ENCODE data around the gene CTBP2.

Gene CTBP2

GRCh38 chr10:125159932-125160855 lies at the start of gene CTBP2:
TSS of gene CTBP2 (minus strand) at chr10:125160563.
- DNase-seq (ENCODE audit: low read depth, low spot score) = peak; percentile 76

DNA sequence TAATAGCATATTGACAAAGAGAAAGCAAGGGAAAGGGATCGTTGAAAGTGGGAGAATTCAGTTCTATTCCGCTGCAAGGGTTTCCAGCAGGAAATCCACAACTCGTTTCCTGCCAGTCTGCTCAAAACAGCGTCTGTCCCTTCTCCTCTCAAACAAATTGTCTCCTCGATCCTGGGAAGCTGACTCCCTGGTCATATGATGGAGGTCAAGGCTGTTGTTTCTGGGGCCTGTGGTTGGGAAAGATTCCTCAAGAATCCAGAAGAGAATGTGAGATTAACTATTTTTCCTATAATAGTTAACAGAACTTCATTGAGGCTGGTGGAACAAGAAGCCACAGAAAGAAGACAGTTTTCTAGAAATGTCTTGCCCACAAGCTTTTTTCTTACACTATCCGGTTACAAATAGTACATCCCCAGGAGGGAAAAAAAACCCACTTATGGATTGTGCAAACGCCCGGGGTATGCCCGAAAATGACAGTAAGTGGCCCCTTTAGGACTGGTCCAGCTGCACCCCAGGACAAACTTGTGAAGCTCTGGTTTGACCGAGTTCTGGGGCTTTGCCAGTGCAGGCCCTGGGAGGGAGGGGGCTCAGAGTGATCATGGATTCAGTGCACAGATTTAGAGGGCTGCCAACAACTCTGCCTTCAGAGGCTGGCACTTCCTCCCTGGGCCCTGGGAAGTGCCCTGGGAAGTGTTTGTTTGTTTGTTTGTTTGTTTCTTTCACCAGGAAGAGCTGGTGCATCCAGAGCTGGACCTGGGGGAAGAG lies 49.4 kb upstream of the CTBP2 start:
- peak; percentile 41 for DNase-seq (ENCODE audit: low read depth, low spot score)

- no peak for DNase-seq (ENCODE audit: low read depth, low spot score)
These were observed 48.6 kb upstream of the CTBP2 start for GRCh38 chr10:125208854-125209565.

DNA sequence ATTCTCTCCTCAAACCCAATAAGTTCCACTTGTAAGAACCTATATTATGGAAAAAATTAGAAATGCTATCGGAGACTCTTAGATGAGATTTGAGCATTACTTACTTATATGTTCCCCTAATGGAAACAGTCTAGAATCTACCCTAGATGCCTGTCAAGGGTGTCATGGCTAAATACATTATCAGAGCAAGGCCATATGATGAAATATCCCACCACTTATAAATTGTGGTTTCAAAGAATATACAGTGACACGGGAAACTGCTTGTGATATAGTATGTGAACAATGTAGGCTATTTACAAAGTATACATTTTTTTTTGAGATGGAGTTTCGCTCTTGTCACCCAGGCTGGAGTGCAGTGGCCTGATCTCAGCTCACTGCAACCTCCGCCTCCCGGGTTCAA lies 46.3 kb upstream of the CTBP2 start:
- DNase-seq (ENCODE audit: low read depth, low spot score) = no peak

GRCh38 chr10:125205431-125205830 lies 45.1 kb upstream of the CTBP2 start:
- no peak for DNase-seq (ENCODE audit: low read depth, low spot score)

DNA sequence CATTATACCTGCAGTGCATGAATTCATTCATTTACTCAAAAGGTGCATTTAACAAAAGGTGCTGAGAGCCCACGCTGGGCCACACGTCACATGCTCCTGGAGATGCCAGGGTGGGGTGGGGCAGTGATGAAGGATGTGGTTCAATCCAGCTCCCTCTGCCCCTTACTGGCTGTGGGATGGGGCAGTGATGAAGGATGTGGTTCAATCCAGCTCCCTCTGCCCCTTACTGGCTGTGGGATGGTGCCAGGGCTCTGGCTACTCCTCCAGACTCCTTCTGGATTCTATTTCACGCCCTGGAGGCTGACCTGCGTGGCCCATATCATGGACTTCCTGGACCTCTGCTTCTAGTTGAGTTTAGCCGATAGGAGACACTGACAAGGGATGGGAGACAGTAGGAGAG lies 44.0 kb upstream of the CTBP2 start:
- DNase-seq (ENCODE audit: low read depth, low spot score) = no peak

GRCh38 chr10:125203186-125203800 lies 42.9 kb upstream of the CTBP2 start:
- DNase-seq (ENCODE audit: low read depth, low spot score) = no peak

- DNase-seq (ENCODE audit: low read depth, low spot score) = no peak
These were observed 41.6 kb upstream of the CTBP2 start for GRCh38 chr10:125201791-125202622.

DNA sequence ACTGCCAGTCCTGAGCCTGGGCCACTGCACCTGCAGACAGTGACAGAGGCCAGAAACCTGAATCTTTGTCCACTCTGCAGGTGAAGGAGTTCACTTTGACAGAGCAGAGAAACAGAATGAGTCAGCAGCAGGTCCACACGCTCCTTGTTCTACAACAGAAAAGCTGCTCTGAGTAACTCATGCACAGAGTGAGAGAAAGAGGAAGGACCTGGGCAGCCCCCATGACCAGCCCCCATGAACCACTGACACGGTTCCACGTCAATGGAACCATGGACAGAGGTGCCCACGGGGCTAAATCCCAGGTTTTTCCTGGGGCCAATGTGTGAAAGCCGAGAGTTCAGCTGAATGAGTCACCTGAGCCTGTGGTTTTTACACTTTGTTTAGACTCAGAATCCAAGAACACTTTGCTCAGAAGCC lies 40.8 kb upstream of the CTBP2 start:
- DNase-seq (ENCODE audit: low read depth, low spot score) = peak; percentile 85

GRCh38 chr10:125200396-125200795 lies 40.0 kb upstream of the CTBP2 start:
- no peak for DNase-seq (ENCODE audit: low read depth, low spot score)

DNA sequence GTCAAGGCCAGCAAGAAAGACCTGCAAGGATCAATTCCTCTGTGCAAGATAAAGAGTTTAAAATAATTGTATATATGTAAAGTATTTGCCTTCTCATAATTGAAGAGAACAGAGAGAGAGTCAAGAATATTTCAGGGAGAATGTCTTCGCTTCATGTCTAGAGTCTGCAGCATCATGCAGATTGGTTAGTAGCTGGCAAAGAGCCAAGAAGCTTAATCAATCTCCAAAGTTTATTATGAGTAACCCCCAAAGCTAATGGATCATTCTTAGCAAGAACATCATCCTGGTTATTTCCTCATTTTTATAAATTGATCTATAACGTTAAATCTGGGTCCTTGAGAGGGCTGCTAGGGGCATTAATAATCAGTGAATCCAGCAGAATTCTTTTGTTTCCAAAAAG lies 38.9 kb upstream of the CTBP2 start:
- no peak for DNase-seq (ENCODE audit: low read depth, low spot score)

DNA sequence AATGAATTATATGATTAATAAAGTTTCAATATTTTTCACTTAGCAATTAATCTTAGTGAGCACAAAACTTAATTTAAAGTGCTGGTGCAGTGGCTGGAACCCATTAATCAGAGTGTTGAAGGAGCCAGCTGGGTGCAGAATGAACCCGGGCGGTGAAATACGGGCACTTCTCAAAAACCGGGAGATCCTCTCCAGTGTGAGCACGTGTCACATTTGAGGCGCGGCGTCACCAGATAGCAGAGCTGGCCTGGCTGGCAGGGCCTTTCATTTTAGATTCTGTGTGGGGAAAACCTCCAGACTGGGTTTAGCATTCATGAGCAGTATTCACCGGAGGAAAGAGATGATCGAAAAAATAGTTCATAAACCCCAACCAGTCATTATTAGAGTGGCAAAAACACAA lies 34.5 kb upstream of the CTBP2 start:
- no peak for DNase-seq (ENCODE audit: low read depth, low spot score)

GRCh38 chr10:125193306-125193877 lies 33.0 kb upstream of the CTBP2 start:
- no peak for DNase-seq (ENCODE audit: low read depth, low spot score)

- no peak for DNase-seq (ENCODE audit: low read depth, low spot score)
These were observed 32.3 kb upstream of the CTBP2 start for GRCh38 chr10:125192620-125193019.

DNA sequence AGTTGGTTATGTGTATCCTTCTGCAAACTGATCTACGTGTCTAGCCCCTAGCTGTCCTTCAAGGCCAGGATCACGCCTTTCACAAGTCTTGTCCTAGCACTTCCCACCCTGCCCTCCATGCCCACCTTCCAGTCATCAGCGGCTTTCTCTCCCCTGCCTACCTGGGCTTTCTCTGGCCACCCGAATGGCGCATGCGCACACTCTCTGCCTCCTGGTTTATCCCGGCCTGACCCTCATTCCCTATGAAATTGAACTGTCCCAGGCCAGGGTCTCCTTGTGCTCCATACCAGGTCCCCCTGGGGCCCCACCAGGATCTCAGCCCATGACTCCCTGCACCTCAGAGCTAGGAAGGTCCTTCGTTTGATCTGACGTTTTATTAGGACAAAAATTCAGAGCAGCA lies 31.6 kb upstream of the CTBP2 start:
- no peak for DNase-seq (ENCODE audit: low read depth, low spot score)

GRCh38 chr10:125190946-125191345 lies 30.6 kb upstream of the CTBP2 start:
- peak; percentile 53 for DNase-seq (ENCODE audit: low read depth, low spot score)

DNA sequence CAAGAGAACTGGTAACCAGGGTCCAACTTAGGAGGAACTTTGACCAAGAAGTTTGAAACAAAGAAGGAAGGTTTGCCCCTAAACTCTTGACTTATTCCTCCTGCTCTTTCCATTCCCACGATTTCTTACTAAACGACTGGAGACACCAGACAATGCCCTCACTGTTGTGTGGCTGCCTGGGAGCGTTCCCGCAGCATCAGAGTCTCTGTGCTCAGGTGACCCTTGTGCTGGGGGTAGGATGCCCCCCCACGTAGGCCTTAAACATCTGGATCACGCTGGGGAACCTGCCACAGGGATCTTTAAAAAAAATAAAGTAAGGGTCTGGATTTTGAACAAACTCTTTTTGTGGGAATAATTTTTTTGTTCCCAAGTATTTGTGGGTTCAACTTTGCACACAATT lies 30.1 kb upstream of the CTBP2 start:
- DNase-seq (ENCODE audit: low read depth, low spot score) = no peak

DNA sequence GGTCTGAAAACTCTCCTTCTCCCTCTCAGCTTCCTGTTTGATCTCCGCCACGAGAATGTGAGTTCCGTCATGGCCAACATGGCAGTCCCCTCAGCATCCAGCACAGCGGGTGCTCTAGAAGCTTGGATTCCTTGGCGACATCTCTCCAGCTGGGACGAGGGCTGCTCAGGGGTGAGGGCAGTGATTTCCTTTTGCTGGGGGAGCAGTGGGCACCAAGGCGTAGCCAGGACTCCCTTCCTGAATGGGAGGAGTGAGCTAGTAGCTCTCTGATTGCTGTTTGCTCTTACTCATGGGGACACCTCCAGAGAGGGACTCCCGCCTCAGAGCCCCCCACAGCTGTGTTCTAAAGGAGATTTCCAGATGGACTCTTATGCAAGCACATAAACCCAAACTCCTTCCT lies 28.8 kb upstream of the CTBP2 start:
- no peak for DNase-seq (ENCODE audit: low read depth, low spot score)

- no peak for DNase-seq (ENCODE audit: low read depth, low spot score)
These were observed 27.2 kb upstream of the CTBP2 start for GRCh38 chr10:125187238-125188194.
